H1 (cell line): ENCODE measurements around the gene WNT9A. TPM values are rescaled to one million over a fixed set of nuclear protein-coding genes. Genes with fewer than 3 reads are reported as not detected.

Source experiments
- CTCF ChIA-PET: fragments of 300-600 bp; sonication (Branson Sonifier 250); formaldehyde crosslinking; loops from one replicate; lab custom pipeline; 2021; ENCODE audit not compliant: partially characterized antibody; lab: Charles Lee
- POLR2A ChIA-PET: fragments of 300-600 bp; sonication (Branson Sonifier 250); formaldehyde crosslinking; loops from one replicate; lab custom pipeline; 2021; ENCODE audit warnings: inconsistent platforms; ENCODE audit not compliant: partially characterized antibody; lab: Charles Lee
- DNase-seq, 2 experiments: peaks; one replicate each; pipeline versions ENCODE4 v3.0.0 to v3.0.0-alpha.2; 2010 to 2022; ENCODE audit warnings: low spot score in 2 of 2, low read depth in 1 of 2, mixed read lengths in 1 of 2
- FAIRE-seq: peaks from 2 replicates; lab custom pipeline; 2011; peaks lifted over from hg19 to GRCh38; lab: Jason Lieb, UNC
- H2AFZ ChIP-seq: 2 replicates; pipeline ENCODE4 v1.8.1; 2012; ENCODE audit warnings: low read length, inconsistent platforms
- H2AK5ac ChIP-seq: 2 replicates; pipeline ENCODE4 v1.6.1; 2013; ENCODE audit warnings: low read depth, low read length
- H2BK120ac ChIP-seq: replicated peaks from 2 replicates; pipeline ENCODE3; 2013; ENCODE audit warnings: low read depth, low read length, inconsistent platforms
- H2BK12ac ChIP-seq: 2 replicates; pipeline ENCODE4 v1.6.1; 2013; ENCODE audit warnings: low read depth, low read length
- H2BK15ac ChIP-seq: 2 replicates; pipeline ENCODE4 v1.6.1; 2013; ENCODE audit warnings: low read length
- H2BK20ac ChIP-seq: 2 replicates; pipeline ENCODE4 v1.6.1; 2013; ENCODE audit warnings: low read length
- H2BK5ac ChIP-seq: 2 replicates; pipeline ENCODE4 v1.6.1; 2013; ENCODE audit warnings: low read depth, low read length
- H3K14ac ChIP-seq: 2 replicates; pipeline ENCODE4 v1.6.1; 2013; ENCODE audit warnings: inconsistent platforms; ENCODE audit not compliant: insufficient read length
- H3K18ac ChIP-seq: 2 replicates; pipeline ENCODE4 v1.6.1; 2013; ENCODE audit warnings: low read length; ENCODE audit errors: extremely low read depth
- H3K23ac ChIP-seq: 2 replicates; pipeline ENCODE4 v1.6.1; 2013; ENCODE audit warnings: inconsistent platforms; ENCODE audit not compliant: insufficient read length
- H3K23me2 ChIP-seq: 2 replicates; pipeline ENCODE4 v1.6.1; 2013; ENCODE audit warnings: low read depth, low read length
- H3K27ac ChIP-seq: 2 replicates; pipeline ENCODE4 v1.6.1; 2011; ENCODE audit warnings: low read depth, low read length, inconsistent platforms
- H3K27me3 ChIP-seq, 4 experiments: replicated peaks in 1 of 4; 1 replicate in 1 of 4; 2 replicates in 3 of 4; pipeline versions ENCODE4 v1.6.1 to v1.8.1; 2011 to 2013; ENCODE audit warnings: low read length in 3 of 4, mild to moderate bottlenecking in 3 of 4, inconsistent platforms in 2 of 4, mixed read lengths in 2 of 4, moderate library complexity in 1 of 4; ENCODE audit not compliant: control insufficient read depth in 3 of 4, insufficient read depth in 3 of 4; ENCODE audit errors: extremely low read depth in 1 of 4
- H3K36me3 ChIP-seq, 4 experiments: 2 replicates each; pipeline versions ENCODE4 v1.6.1 to v1.8.1; 2011 to 2013; ENCODE audit warnings: mild to moderate bottlenecking in 4 of 4, low read length in 3 of 4, moderate library complexity in 2 of 4, control low read depth in 1 of 4, inconsistent platforms in 1 of 4; ENCODE audit not compliant: insufficient read depth in 4 of 4, control insufficient read depth in 2 of 4
- H3K4ac ChIP-seq: replicated peaks from 2 replicates; pipeline ENCODE3; 2013; ENCODE audit warnings: low read length, low read depth, mixed read lengths, inconsistent platforms; ENCODE audit not compliant: insufficient read length
- H3K4me1 ChIP-seq, 4 experiments: replicated peaks in 1 of 4; 1 replicate in 1 of 4; 2 replicates in 3 of 4; pipeline versions ENCODE4 v1.6.1 to v1.8.1; 2011 to 2013; ENCODE audit warnings: low read length in 3 of 4, inconsistent platforms in 2 of 4, mixed read lengths in 1 of 4; ENCODE audit not compliant: insufficient read depth in 4 of 4, control insufficient read depth in 3 of 4
- H3K4me2 ChIP-seq, 2 experiments: 2 replicates each; pipeline versions ENCODE4 v1.6.1 to v1.8.1; 2011 to 2013; ENCODE audit warnings: low read depth in 2 of 2, low read length in 2 of 2, control low read depth in 1 of 2, inconsistent platforms in 1 of 2, mild to moderate bottlenecking in 1 of 2; ENCODE audit not compliant: insufficient read depth in 1 of 2
- H3K4me3 ChIP-seq, 4 experiments: fragments of 200-600, 300-600 bp in 1 of 4; sonication (generic), shearing (Covaris generic), sonication (Bioruptor Twin) in 1 of 4; 2 replicates each; pipeline versions ENCODE4 v1.5.1 to v1.8.1; 2011 to 2016; ENCODE audit warnings: low read length in 4 of 4, low read depth in 3 of 4, control low read depth in 2 of 4, inconsistent platforms in 2 of 4, mild to moderate bottlenecking in 2 of 4, mixed read lengths in 1 of 4, moderate library complexity in 1 of 4; ENCODE audit not compliant: insufficient read depth in 2 of 4; ENCODE audit errors: extremely low read depth in 1 of 4
- H3K56ac ChIP-seq: replicated peaks from 2 replicates; pipeline ENCODE3; 2013; ENCODE audit warnings: low read depth, mild to moderate bottlenecking, mixed read lengths, low read length, inconsistent platforms; ENCODE audit not compliant: insufficient read length
- H3K79me1 ChIP-seq: 2 replicates; pipeline ENCODE4 v1.6.1; 2013; ENCODE audit warnings: low read depth, low read length, control low read depth
- H3K79me2 ChIP-seq, 2 experiments: 2 replicates each; pipeline versions ENCODE4 v1.6.1 to v1.8.1; 2012 to 2013; ENCODE audit warnings: low read length in 2 of 2, mild to moderate bottlenecking in 2 of 2, inconsistent platforms in 1 of 2; ENCODE audit not compliant: insufficient read depth in 2 of 2, control insufficient read depth in 1 of 2
- H3K9ac ChIP-seq, 4 experiments: replicated peaks in 1 of 4; 1 replicate in 1 of 4; 2 replicates in 3 of 4; pipeline versions ENCODE4 v1.6.1 to v1.8.1; 2011 to 2013; ENCODE audit warnings: low read depth in 3 of 4, low read length in 3 of 4, control low read depth in 2 of 4, mild to moderate bottlenecking in 2 of 4, moderate library complexity in 2 of 4, inconsistent platforms in 1 of 4; ENCODE audit errors: extremely low read depth in 1 of 4
- H3K9me3 ChIP-seq, 2 experiments: 2 replicates each; pipeline versions ENCODE4 v1.6.1 to v1.8.1; 2012 to 2013; ENCODE audit warnings: mild to moderate bottlenecking in 2 of 2, moderate library complexity in 2 of 2, control low read depth in 1 of 2, inconsistent platforms in 1 of 2, low read depth in 1 of 2, low read length in 1 of 2, mixed read lengths in 1 of 2; ENCODE audit not compliant: insufficient read depth in 2 of 2
- H4K20me1 ChIP-seq, 2 experiments: replicated peaks in 1 of 2; 2 replicates each; pipeline versions ENCODE3 to v1.8.1; 2011 to 2013; ENCODE audit warnings: inconsistent platforms in 2 of 2, low read length in 2 of 2, mild to moderate bottlenecking in 1 of 2; ENCODE audit not compliant: insufficient read depth in 2 of 2, control insufficient read depth in 1 of 2
- H4K5ac ChIP-seq: 2 replicates; pipeline ENCODE4 v1.6.1; 2013; ENCODE audit warnings: low read length, low read depth, mixed read lengths, inconsistent platforms; ENCODE audit not compliant: insufficient read length
- H4K8ac ChIP-seq: 2 replicates; pipeline ENCODE4 v1.8.0; 2013; ENCODE audit warnings: mild to moderate bottlenecking, moderate library complexity, low read length, inconsistent platforms; ENCODE audit not compliant: insufficient read depth; ENCODE audit errors: extremely low read depth
- H4K91ac ChIP-seq: replicated peaks from 2 replicates; pipeline ENCODE3; 2013; ENCODE audit warnings: low read length, mixed read lengths, inconsistent platforms; ENCODE audit not compliant: insufficient read length
- EZH2 ChIP-seq: fragments of 200-600 bp; sonication (generic); IDR thresholded peaks from 2 replicates; pipeline ENCODE4 v1.7.1; 2012; ENCODE audit warnings: low read depth, mild to moderate bottlenecking, moderate library complexity, low read length, inconsistent platforms; ENCODE audit not compliant: severe bottlenecking
- GTF2F1 ChIP-seq: IDR thresholded peaks from 2 replicates; pipeline ENCODE4 v1.6.1; 2012; ENCODE audit warnings: low read depth, low read length, improper control_type of control experiment, borderline replicate concordance
- KDM5A ChIP-seq: fragments of 200-600 bp; IDR thresholded peaks from 2 replicates; pipeline ENCODE4 v1.7.1; 2012; ENCODE audit warnings: mild to moderate bottlenecking, low read length, inconsistent platforms, mixed read lengths
- NRF1 ChIP-seq: IDR thresholded peaks from 2 replicates; pipeline ENCODE4 v1.6.1; 2011; ENCODE audit warnings: mild to moderate bottlenecking, low read depth, low read length, improper control_type of control experiment
- SP2 ChIP-seq: IDR thresholded peaks from 2 replicates; pipeline ENCODE4 v1.6.1; 2012; ENCODE audit warnings: mild to moderate bottlenecking, low read length, inconsistent platforms
- WGBS, 2 experiments: shearing (Covaris generic) in 1 of 2; methylation state at CpG; one replicate each; pipeline versions ENCODE4 v1.1.6 to v1.1.7; 2013 to 2015; ENCODE audit warnings: low lambda C conversion rate in 2 of 2, mixed read lengths in 2 of 2, inconsistent platforms in 1 of 2, low coverage in 1 of 2, missing lambda C conversion rate in 1 of 2; ENCODE audit not compliant: insufficient replicate concordance in 2 of 2, insufficient coverage in 1 of 2, insufficient read length in 1 of 2; ENCODE audit errors: extremely low coverage in 1 of 2, missing lambda C conversion rate in 1 of 2; 5-methylcytosine and 5-hydroxymethylcytosine counted together
- polyA plus RNA-seq, 7 experiments: library from polyadenylated mRNA; depleted of rRNA in 3 of 7; stranded (reverse) in 5 of 7; unstranded in 2 of 7; fragments of >200 nt in 5 of 7; fragments of 200-250 nt in 2 of 7; gene quantifications; 1 replicate in 5 of 7; 2 replicates in 1 of 7; 4 replicates in 1 of 7; pipeline versions ENCODE4 v1.2.1 to v1.2.3, GENCODE V29; 2011 to 2013; ENCODE audit warnings: missing spikeins in 2 of 7, mixed read lengths in 2 of 7
- total RNA-seq: library from RNA; stranded (reverse); fragmentation: NEBNext Ultra II Directional; extraction: Animal tissue kit (Norgen Biotek cat#: 25700); gene quantifications from 2 replicates; pipeline ENCODE4 v1.2.1, GENCODE V29; 2021

Gene WNT9A
- total and polyA plus RNA-seq, 2 of the 8 experiments (the other 6 are each of a cell fraction or from before 2014, with no cell fraction given): 1.1 to 1.5 TPM

DNA sequence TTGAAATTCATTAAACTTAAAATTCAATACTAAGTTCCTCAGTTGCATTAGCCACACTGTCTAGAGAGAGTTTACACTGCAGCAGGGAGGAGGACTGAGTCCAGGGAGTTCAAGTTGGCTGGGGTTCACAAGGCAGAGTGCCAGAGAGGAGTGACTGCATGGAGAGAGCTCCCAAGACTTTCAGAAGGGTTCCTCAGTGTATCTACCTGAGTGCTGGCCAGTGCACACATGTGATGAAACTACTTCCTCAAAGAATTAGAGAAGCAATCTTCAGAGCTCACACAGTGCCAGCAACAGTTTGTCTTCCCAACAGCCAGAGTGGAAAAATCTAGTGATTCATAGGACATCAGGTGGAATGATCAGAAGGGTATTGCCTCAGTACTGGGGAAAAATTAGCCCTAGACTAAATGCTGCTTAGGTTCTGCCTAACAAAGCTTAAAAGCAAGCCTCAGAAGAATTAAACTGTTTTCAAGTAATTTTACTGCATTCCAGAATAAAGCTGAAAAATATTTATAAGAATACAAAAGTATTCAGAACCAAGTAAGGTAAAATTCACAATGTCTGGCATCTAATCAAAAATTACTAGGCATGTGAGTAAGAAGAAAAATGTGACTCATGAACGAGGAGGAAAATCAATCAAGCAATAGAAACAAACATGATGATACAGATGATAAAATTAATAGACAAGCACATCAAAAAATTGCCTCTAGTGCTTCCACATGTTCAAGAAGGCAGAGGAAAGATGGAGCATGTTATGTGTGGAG is 48.6 kb upstream of the WNT9A start:
- H3K27ac ChIP-seq: no peak overlapping the region
- no peak overlapping the region for H3K18ac ChIP-seq
- no peaks in the 10 kb centered on the region for H3K79me2 ChIP-seq
- ChIA-PET POLR2A (no interaction called here), CTCF (interaction anchor here (0.8 to 11.6 kb wide), 5 partner anchors 9 to 156 kb away, joined by 3 to 197 read pairs (median 3); partner anchors contain the start of gene WNT3A)
- no peak overlapping the region for H3K56ac ChIP-seq
- no peak overlapping the region for H2BK120ac ChIP-seq
- H3K27me3 ChIP-seq: peaks cover 0 to 21% (median 9%) of the 10 kb centered on the region in 4 experiments; a peak in 5 of 7 replicates
- H3K4ac ChIP-seq: no peak overlapping the region
- no peak overlapping the region for H4K91ac ChIP-seq
- H4K20me1 ChIP-seq: no peaks in the 10 kb centered on the region
- DNase-seq (no peak), FAIRE-seq (no peak)
- H4K8ac ChIP-seq: no peak overlapping the region
- no peak overlapping the region for H2BK15ac ChIP-seq
- WGBS, 2 experiments: 68% methylated on average over 1 of the region's 1 CpG; no CpG with 5 or more reads in 1 of the 2 experiments
- H3K9ac ChIP-seq: no peak overlapping the region
- H3K79me1 ChIP-seq: no peaks in the 10 kb centered on the region
- no peaks in the 10 kb centered on the region for H3K36me3 ChIP-seq
- no peak overlapping the region for H3K4me3 ChIP-seq
- H3K4me2 ChIP-seq: no peak overlapping the region
- H2BK12ac ChIP-seq: no peak overlapping the region
- H3K23ac ChIP-seq: no peak overlapping the region
- H3K14ac ChIP-seq: no peak overlapping the region
- no peaks in the 10 kb centered on the region for H3K23me2 ChIP-seq
- H2BK20ac ChIP-seq: no peak overlapping the region
- no peaks in the 10 kb centered on the region for H3K4me1 ChIP-seq
- no peak overlapping the region for H2AFZ ChIP-seq
- H3K9me3 ChIP-seq: peaks cover 0 to 3% of the 10 kb centered on the region in 2 experiments; a peak in 1 of 4 replicates
- H2AK5ac ChIP-seq: no peak overlapping the region
- H2BK5ac ChIP-seq: no peak overlapping the region
- no peak overlapping the region for H4K5ac ChIP-seq
- TF ChIP-seq KDM5A (no peak), EZH2 (no peak), SP2 (no peak), NRF1 (no peak), GTF2F1 (no peak)
